Measurements from ENCODE around the gene PSMD12. TPM values are rescaled to one million over a fixed set of nuclear protein-coding genes. Genes with fewer than 3 reads are reported as not detected.
"Not testable (repeated sequence)": the region's sequence is repeated elsewhere in the genome, so short reads cannot be mapped to it uniquely, and the experiment has no call there.

Gene PSMD12
- total and polyA plus RNA-seq, 7 donors, result 11.4 to 38.9 (median 30.0) TPM

DNA sequence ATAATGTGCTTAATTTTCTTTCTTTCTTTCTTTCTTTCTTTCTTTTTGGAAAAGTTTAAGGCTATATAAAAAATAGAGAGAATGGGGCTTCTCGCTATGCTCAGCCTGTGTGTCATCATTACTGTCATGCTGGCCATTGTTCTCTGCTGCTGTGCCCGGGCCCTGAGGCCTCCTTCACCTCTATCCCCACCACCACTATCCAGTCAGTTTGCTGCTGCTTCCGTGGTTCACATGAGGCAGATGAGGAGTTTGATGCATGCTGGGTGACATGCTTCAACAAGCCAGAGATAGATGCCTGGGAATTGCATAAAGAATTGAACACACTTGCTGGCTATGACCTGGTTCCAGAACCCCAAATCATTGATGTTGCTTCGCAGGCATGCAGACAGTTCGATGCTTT, 47.0 kb upstream of the PSMD12 start:
- 88 to 95% methylated on average over 5 of the region's 5 CpGs for whole genome bisulfite sequencing, 2 donors
- TF ChIP-seq POLR2AphosphoS5 (IDR thresholded peaks at IDR 0.05), result no peak
- TF ChIP-seq EP300 (IDR thresholded peaks at IDR 0.05), result no peak
- no peak for TF ChIP-seq CTCF (IDR thresholded peaks at IDR 0.05)
- no peak for TF ChIP-seq POLR2A (IDR thresholded peaks at IDR 0.05)

DNA sequence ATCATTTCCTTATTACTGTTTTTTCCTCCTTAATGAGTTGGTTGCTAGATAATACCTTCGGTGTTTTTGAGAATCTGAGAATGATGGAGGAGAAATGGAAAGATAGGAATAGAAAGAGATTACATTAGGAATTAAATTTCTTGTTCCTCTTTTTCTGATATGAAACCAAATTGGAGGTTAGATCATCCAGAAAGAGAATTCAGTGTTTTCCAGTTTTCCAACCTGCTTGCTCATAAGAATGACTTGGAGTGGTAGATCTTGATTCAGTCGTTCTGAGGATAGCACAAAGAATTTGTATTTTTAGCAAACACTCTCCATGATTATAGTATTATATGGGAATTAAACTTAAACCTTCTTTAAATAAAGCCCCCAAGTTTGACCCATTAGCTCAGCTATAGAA, 46.6 kb upstream of the PSMD12 start:
- no peaks in the 10 kb centered on the region for H3K4me1 ChIP-seq
- no peak overlapping the region for H3K4me3 ChIP-seq
- TF ChIP-seq CTCF (IDR thresholded peaks at IDR 0.05), result no peak
- TF ChIP-seq POLR2AphosphoS5 (IDR thresholded peaks at IDR 0.05), result no peak
- no peak for TF ChIP-seq POLR2A (IDR thresholded peaks at IDR 0.05)
- TF ChIP-seq EP300 (IDR thresholded peaks at IDR 0.05), result no peak
- H3K27me3 ChIP-seq, result no peaks in the 10 kb centered on the region
- 49 to 66% methylated on average over 2 of the region's 2 CpGs for WGBS, 2 donors
- no peak overlapping the region for H3K27ac ChIP-seq
- no peak for DNase-seq
- H3K36me3 ChIP-seq, result no peaks in the 10 kb centered on the region
- intact Hi-C loops (cut with DNase I), result no loop called here
- peaks cover 0 to 3% (median 0%) of the 10 kb centered on the region in 4 donors for H3K9me3 ChIP-seq

More for the DNA sequence above, 47.0 kb upstream of the PSMD12 start:
- Histone ChIP-seq H3K4me1 (no peaks in the 10 kb centered on the region), H3K36me3 (no peaks in the 10 kb centered on the region), H3K27ac (no peak overlapping the region), H3K9me3 (peaks cover 0 to 3% (median 0%) of the 10 kb centered on the region in 4 donors), H3K27me3 (no peaks in the 10 kb centered on the region), H3K4me3 (no peak overlapping the region)
- intact Hi-C loops (cut with DNase I), result no loop called here
- DNase-seq, result no peak

- DNase-seq, result no peak
- Histone ChIP-seq H3K27ac (no peak overlapping the region), H3K4me3 (no peak overlapping the region), H3K4me1 (no peaks in the 10 kb centered on the region), H3K9me3 (peaks cover 0 to 3% (median 0%) of the 10 kb centered on the region in 4 donors), H3K36me3 (no peaks in the 10 kb centered on the region), H3K27me3 (no peaks in the 10 kb centered on the region)
- WGBS, 2 donors, result 36 to 60% methylated on average over 4 of the region's 4 CpGs
- intact Hi-C loops (cut with DNase I), result no loop called here
- TF ChIP-seq EP300 (IDR thresholded peaks at IDR 0.05) (no peak), POLR2AphosphoS5 (IDR thresholded peaks at IDR 0.05) (no peak), CTCF (IDR thresholded peaks at IDR 0.05) (no peak), POLR2A (IDR thresholded peaks at IDR 0.05) (no peak)
Observed at GRCh38 chr17:67412032-67412431, 45.7 kb upstream of the PSMD12 start.

GRCh38 chr17:67411397-67411796, 45.0 kb upstream of the PSMD12 start:
- no peak for DNase-seq
- H3K27me3 ChIP-seq, result no peaks in the 10 kb centered on the region
- no peak overlapping the region for H3K4me3 ChIP-seq
- H3K9me3 ChIP-seq, result peaks cover 0 to 3% (median 0%) of the 10 kb centered on the region in 4 donors
- H3K4me1 ChIP-seq, result no peaks in the 10 kb centered on the region
- intact Hi-C loops (cut with DNase I), result no loop called here
- no peak for TF ChIP-seq POLR2A (IDR thresholded peaks at IDR 0.05)
- no peak for TF ChIP-seq POLR2AphosphoS5 (IDR thresholded peaks at IDR 0.05)
- TF ChIP-seq EP300 (IDR thresholded peaks at IDR 0.05), result no peak
- no peak for TF ChIP-seq CTCF (IDR thresholded peaks at IDR 0.05)
- H3K27ac ChIP-seq, result no peak overlapping the region
- H3K36me3 ChIP-seq, result no peaks in the 10 kb centered on the region
- WGBS, 2 donors, result 89 to 91% methylated on average over 4 of the region's 4 CpGs

DNA sequence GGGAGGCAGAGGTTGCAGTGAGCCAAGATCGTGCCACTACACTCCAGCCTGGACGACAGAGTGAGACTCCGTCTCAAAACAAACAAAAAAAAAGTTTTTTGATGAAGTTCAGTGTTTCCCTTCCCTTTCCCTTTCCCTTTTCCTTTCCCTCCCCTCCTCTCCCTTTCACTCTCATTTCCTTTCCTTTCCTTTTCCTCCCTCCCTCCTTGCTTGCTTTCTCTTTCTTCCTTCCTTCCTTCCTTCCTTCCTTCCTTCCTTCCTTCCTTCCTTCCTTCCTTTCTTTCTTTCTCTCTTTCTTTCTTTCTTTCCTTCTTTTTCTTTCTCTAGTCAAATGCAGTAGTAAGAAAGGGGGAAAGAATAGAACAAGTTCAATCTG, 42.1 kb upstream of the PSMD12 start:
- H3K27me3 ChIP-seq; DNase-seq; H3K4me3 ChIP-seq; H3K36me3 ChIP-seq; H3K27ac ChIP-seq; H3K4me1 ChIP-seq; intact Hi-C loops (cut with DNase I); H3K9me3 ChIP-seq: not testable (repeated sequence)
- WGBS, 2 donors, result 71 to 83% methylated on average over 3 of the region's 3 CpGs

Measured in sigmoid colon (tissue), 7 donors.